HepG2 (cell line): Measurements from ENCODE around the gene SRSF12. TPM values are rescaled to one million over a fixed set of nuclear protein-coding genes. Genes with fewer than 3 reads are reported as not detected.
A peak's percentile ranks its signal among the peaks of the same experiment; 100 is the strongest.

Experiments
- CCDC6 ChIP-seq: sonication (generic); formaldehyde crosslinking; IDR thresholded peaks from 2 replicates; pipeline ENCODE4 v1.8.1; 2022; ENCODE audit warnings: mild to moderate bottlenecking, missing genetic modification reagents, moderate library complexity
- FOXK2 ChIP-seq: fragments of 450-650 bp; IDR thresholded peaks from 2 replicates; pipeline ENCODE4 v1.6.1; 2016
- KLF15 ChIP-seq: sonication (generic); formaldehyde crosslinking; IDR thresholded peaks from 2 replicates; pipeline ENCODE4 v1.8.1; 2023; ENCODE audit warnings: borderline replicate concordance, mild to moderate bottlenecking, inconsistent platforms, missing genetic modification reagents, mixed read lengths
- MED13 ChIP-seq: sonication (generic); formaldehyde crosslinking; IDR thresholded peaks from 2 replicates; pipeline ENCODE4 v1.5.0; 2020; ENCODE audit warnings: missing genetic modification reagents
- MNT ChIP-seq: fragments of 450-650 bp; IDR thresholded peaks from 2 replicates; pipeline ENCODE4 v1.6.1; 2016
- MTF1 ChIP-seq: sonication (generic); formaldehyde crosslinking; IDR thresholded peaks from 2 replicates; pipeline ENCODE4 v1.5.0; 2020; ENCODE audit warnings: missing genetic modification reagents
- PPARG ChIP-seq: conservative IDR thresholded peaks from 2 replicates; pipeline ENCODE4 v1.6.1; 2016; ENCODE audit warnings: missing biosample characterization, missing genetic modification reagents
- RBM22 ChIP-seq: fragments of 200-400 bp; formaldehyde crosslinking; optimal IDR thresholded peaks from 2 replicates; pipeline ENCODE3; 2017; ENCODE audit warnings: mild to moderate bottlenecking, low read length, moderate library complexity
- SAFB2 ChIP-seq: sonication (generic); formaldehyde crosslinking; IDR thresholded peaks from 2 replicates; pipeline ENCODE4 v1.5.1; 2020; ENCODE audit warnings: missing genetic modification reagents, low read depth, mild to moderate bottlenecking, borderline replicate concordance
- TP53 ChIP-seq: sonication (generic); formaldehyde crosslinking; conservative IDR thresholded peaks from 2 replicates; pipeline ENCODE4 v1.4.0; 2020; ENCODE audit warnings: missing genetic modification reagents
- ZMAT5 ChIP-seq: sonication (generic); formaldehyde crosslinking; IDR thresholded peaks from 2 replicates; pipeline ENCODE4 v1.5.0; 2020; ENCODE audit warnings: mild to moderate bottlenecking, low read depth, missing genetic modification reagents, borderline replicate concordance
- ZNF256 ChIP-seq: sonication (generic); formaldehyde crosslinking; conservative IDR thresholded peaks from 2 replicates; pipeline ENCODE4 v1.4.0; 2020; ENCODE audit warnings: missing genetic modification reagents
- ZNF282 ChIP-seq: fragments of 450-650 bp; IDR thresholded peaks from 2 replicates; pipeline ENCODE4 v1.6.1; 2018; ENCODE audit not compliant: partially characterized antibody
- ZNF710 ChIP-seq: sonication (generic); formaldehyde crosslinking; IDR thresholded peaks from 2 replicates; pipeline ENCODE4 v1.5.0; 2020; ENCODE audit warnings: mild to moderate bottlenecking, missing genetic modification reagents, borderline replicate concordance
- ZNF737 ChIP-seq: sonication (generic); formaldehyde crosslinking; IDR thresholded peaks from 2 replicates; pipeline ENCODE4 v1.5.0; 2020; ENCODE audit warnings: missing genetic modification reagents, mild to moderate bottlenecking, borderline replicate concordance
- ZNF747 ChIP-seq: sonication (generic); formaldehyde crosslinking; IDR thresholded peaks from 2 replicates; pipeline ENCODE4 v1.8.1; 2023; ENCODE audit warnings: missing genetic modification reagents, mild to moderate bottlenecking, borderline replicate concordance
- ZNF878 ChIP-seq: sonication (generic); formaldehyde crosslinking; IDR thresholded peaks from 2 replicates; pipeline ENCODE4 v1.8.1; 2023; ENCODE audit warnings: mild to moderate bottlenecking, missing genetic modification reagents, moderate library complexity
- ZSCAN20 ChIP-seq: sonication (generic); formaldehyde crosslinking; IDR thresholded peaks from 2 replicates; pipeline ENCODE4 v1.4.0; 2020; ENCODE audit warnings: missing genetic modification reagents, mild to moderate bottlenecking, borderline replicate concordance
- ZSCAN5A ChIP-seq: sonication (generic); formaldehyde crosslinking; IDR thresholded peaks from 2 replicates; pipeline ENCODE4 v1.8.0; 2022; ENCODE audit warnings: mild to moderate bottlenecking, missing genetic modification reagents, borderline replicate concordance
- polyA plus RNA-seq, 8 experiments: library from polyadenylated mRNA; depleted of rRNA in 3 of 8; stranded (reverse) in 7 of 8; unstranded in 1 of 8; fragments of >200 nt; fragmentation: Illumina TruSeq in 4 of 8; extraction: Trizol in 4 of 8; gene quantifications; 2 replicates each; pipeline versions ENCODE4 v1.2.1 to v1.2.3, GENCODE V29; 2011 to 2016; ENCODE audit warnings: low read depth in 4 of 8, missing spikeins in 1 of 8, mixed read lengths in 1 of 8; ENCODE audit not compliant: insufficient read depth in 1 of 8
- total RNA-seq, 5 experiments: library from RNA; depleted of rRNA; stranded (reverse); fragments of >200 nt; fragmentation: Illumina TruSeq; extraction: Trizol; gene quantifications; 2 replicates each; pipeline ENCODE4 v1.2.3, GENCODE V29; 2016; ENCODE audit warnings: low read depth in 1 of 5

Gene SRSF12
- total and polyA plus RNA-seq, 2 of the 13 experiments (the other 11 are each of a cell fraction or from before 2014, with no cell fraction given), result 1.7 to 1.9 TPM

GRCh38 chr6:89081423-89082322 is 36.2 kb downstream of the SRSF12 start (continued):
- no peak; the same call in 1 of the 2 replicates for TF ChIP-seq TP53 (CRISPR knock-in tag)
- TF ChIP-seq ZMAT5 (CRISPR knock-in tag), result no peak
- TF ChIP-seq FOXK2, result peak; percentile 30; the same call in 1 of the 2 replicates
- TF ChIP-seq ZNF710 (CRISPR knock-in tag), result peak; percentile 59; the same call in 1 of the 2 replicates
- no peak for TF ChIP-seq ZNF282
- TF ChIP-seq CCDC6, result peak; percentile 64; the same call in 1 of the 2 replicates
- TF ChIP-seq PPARG (CRISPR knock-in tag), result no peak
- peak; percentile 93 for TF ChIP-seq RBM22
- TF ChIP-seq ZNF256 (CRISPR knock-in tag), result 0 out of 2 replicates have a peak, but pooled peaks have one; percentile 15
- peak; percentile 84 for TF ChIP-seq SAFB2 (CRISPR knock-in tag)
- no peak for TF ChIP-seq MTF1
- no peak for TF ChIP-seq MNT
- peak; percentile 63; the same call in 1 of the 2 replicates for TF ChIP-seq ZSCAN5A (CRISPR knock-in tag)
- TF ChIP-seq MED13 (CRISPR knock-in tag), result peak; percentile 83; the same call in 1 of the 2 replicates
- TF ChIP-seq KLF15 (CRISPR knock-in tag), result peak; percentile 25; the same call in 1 of the 2 replicates
- TF ChIP-seq ZNF878 (CRISPR knock-in tag), result peak; percentile 63; the same call in 1 of the 2 replicates
- peak; percentile 57; the same call in 1 of the 2 replicates for TF ChIP-seq ZNF747 (CRISPR knock-in tag)
- no peak for TF ChIP-seq ZNF737 (CRISPR knock-in tag)
- peak; percentile 57; the same call in 1 of the 2 replicates for TF ChIP-seq ZSCAN20 (CRISPR knock-in tag)
